Esophagus squamous epithelium (tissue), 5 donors: ENCODE measurements around the gene FBXO42. TPM values are rescaled to one million over a fixed set of nuclear protein-coding genes. Genes with fewer than 3 reads are reported as not detected.
A peak's percentile ranks its signal among the peaks of the same experiment; 100 is the strongest.

Experiments used
- DNase-seq: peaks from one replicate; lab custom pipeline; 2025; lab: John Stamatoyannopoulos, UW
- H3K27ac ChIP-seq, 4 donors: fragments of 200-600 bp; sonication (generic); one replicate each; pipeline ENCODE4 v1.5.1; 2016 to 2019; ENCODE audit warnings: mild to moderate bottlenecking in 1 of 4
- H3K27me3 ChIP-seq, 4 donors: fragments of 200-600 bp; sonication (generic); 1 replicate in 3 of 4; 2 replicates in 1 of 4; pipeline versions ENCODE4 v1.5.1 to v1.6.0; 2017 to 2021; ENCODE audit warnings: antibody characterized with exemption in 1 of 4
- H3K36me3 ChIP-seq, 3 donors: fragments of 200-600 bp; sonication (generic); one replicate each; pipeline ENCODE4 v1.5.1; 2016 to 2019
- H3K4me1 ChIP-seq, 3 donors: fragments of 200-600 bp; sonication (generic); one replicate each; pipeline ENCODE4 v1.5.1; 2017 to 2019
- H3K4me3 ChIP-seq, 4 donors: fragments of 200-600 bp; sonication (generic); 1 replicate in 3 of 4; 2 replicates in 1 of 4; pipeline ENCODE4 v1.5.1; 2016 to 2019; ENCODE audit warnings: mild to moderate bottlenecking in 2 of 4, moderate library complexity in 1 of 4
- H3K9me3 ChIP-seq, 3 donors: fragments of 200-600 bp; sonication (generic); one replicate each; pipeline ENCODE4 v1.5.1; 2016 to 2019
- CTCF ChIP-seq, 6 experiments: fragments of 450-650 bp in 4 of 6; fragments of 200-600 bp in 2 of 6; sonication (generic) in 2 of 6; IDR thresholded peaks; one replicate each; pipeline ENCODE4 v1.5.1; 2016 to 2019; ENCODE audit warnings: antibody characterized with exemption in 6 of 6, mild to moderate bottlenecking in 4 of 6, moderate library complexity in 4 of 6
- POLR2A ChIP-seq, 4 donors: fragments of 450-650 bp; IDR thresholded peaks; one replicate each; pipeline ENCODE4 v1.6.1; 2017; ENCODE audit warnings: antibody characterized with exemption in 4 of 4, mild to moderate bottlenecking in 4 of 4, moderate library complexity in 3 of 4
- WGBS, 2 donors: methylation state at CpG; one replicate each; pipeline ENCODE4 v1.1.5; 2018; 5-methylcytosine and 5-hydroxymethylcytosine counted together
- intact Hi-C: fragments of 100-400 bp; cut with DNase I; formaldehyde crosslinking; loops from one replicate; pipeline ENCODE4 v1.15.0; 2022
- total RNA-seq, 4 donors: library from RNA; depleted of rRNA; stranded (reverse); fragments of >200 nt; gene quantifications; one replicate each; pipeline ENCODE4 v1.1.0, GENCODE V29; 2016
- donor health status: DM: yes; HTN: yes; CAD: no.

FBXO42 gene
- total RNA-seq, 4 donors from 2014 or later, result 15.9 to 29.0 (median 20.2) TPM

DNA sequence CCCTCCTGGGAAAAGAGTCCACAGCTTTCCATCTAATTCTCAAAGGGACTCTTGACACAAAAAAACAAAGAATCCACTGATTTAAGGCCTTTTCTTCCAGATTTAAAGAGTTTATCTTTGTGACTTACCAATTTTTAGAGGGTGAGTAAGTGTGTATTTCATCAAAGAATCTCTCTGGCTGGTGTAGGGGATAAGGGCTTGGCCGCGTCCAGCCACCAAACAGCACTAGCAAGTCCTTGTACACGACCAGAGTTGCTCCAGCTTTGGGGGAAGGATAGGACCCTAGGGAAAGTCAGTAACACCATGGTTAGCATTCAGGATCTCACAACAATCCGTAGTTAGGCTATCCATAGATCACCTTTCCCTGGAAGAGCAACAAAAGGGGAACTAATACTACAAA, 95.8 kb downstream of the FBXO42 start:
- Histone ChIP-seq H3K36me3 (peaks cover 9 to 56% (median 12%) of the 10 kb centered on the region in 3 donors), H3K27ac (no peak overlapping the region), H3K27me3 (no peaks in the 10 kb centered on the region), H3K9me3 (no peaks in the 10 kb centered on the region), H3K4me3 (no peak overlapping the region), H3K4me1 (peaks cover 0 to 37% (median 3%) of the 10 kb centered on the region in 3 donors)
- WGBS, 2 donors, result 80 to 83% methylated on average over 4 of the region's 4 CpGs
- TF ChIP-seq POLR2A (IDR thresholded peaks at IDR 0.05), result no peak
- no peak for TF ChIP-seq CTCF (IDR thresholded peaks at IDR 0.05)
- intact Hi-C loops, result loop anchor here (10.0 kb wide), 1 partner anchor 98 kb away; the partner anchor contains the start of gene FBXO42
- no peak for DNase-seq

DNA sequence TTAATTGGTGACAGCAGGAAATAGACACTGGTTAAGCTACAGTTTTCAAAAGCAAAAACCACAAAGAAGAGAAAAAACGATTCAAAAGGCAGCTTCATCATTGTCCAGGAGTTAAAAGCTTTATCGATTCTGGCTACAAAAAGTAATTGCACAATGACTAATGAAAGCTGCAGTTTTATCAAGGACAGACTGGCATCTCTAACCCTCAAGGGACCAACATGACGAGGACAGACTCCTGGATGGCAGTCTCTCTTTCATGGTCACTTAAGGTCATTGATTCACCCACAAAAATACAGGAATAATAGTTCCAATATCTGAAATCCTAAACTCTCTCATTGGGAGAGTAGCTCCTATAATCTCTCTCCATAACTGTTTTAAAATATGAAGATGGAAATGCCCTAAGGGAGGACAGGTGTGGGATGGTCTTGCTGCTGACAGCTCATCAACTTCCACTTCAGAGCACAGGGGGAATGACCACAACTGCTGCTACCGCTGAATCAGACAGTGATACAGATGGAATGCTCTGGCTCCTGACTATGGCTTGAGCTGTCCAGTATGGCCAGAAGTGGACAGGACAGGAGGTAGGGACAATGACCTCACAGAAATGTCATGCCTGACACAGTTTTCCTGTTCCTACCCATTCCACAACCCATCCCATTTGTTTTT, 97.9 kb downstream of the FBXO42 start:
- Histone ChIP-seq H3K4me3 (no peak overlapping the region), H3K36me3 (peaks cover 9 to 68% (median 18%) of the 10 kb centered on the region in 3 donors), H3K9me3 (no peaks in the 10 kb centered on the region), H3K27me3 (no peaks in the 10 kb centered on the region), H3K4me1 (peaks cover 2 to 47% (median 21%) of the 10 kb centered on the region in 3 donors), H3K27ac (peak overlapping the region in 3 of 4 donors; percentile 19 to 91 (median 86))
- TF ChIP-seq POLR2A (IDR thresholded peaks at IDR 0.05) (no peak), CTCF (IDR thresholded peaks at IDR 0.05) (no peak)
- 61 to 69% methylated on average over 4 of the region's 4 CpGs for WGBS, 2 donors
- intact Hi-C loops, result loop anchor here (10.0 kb wide), 1 partner anchor 100 kb away; the partner anchor contains the start of gene FBXO42
- no peak for DNase-seq

GRCh38 chr1:16253332-16253922, 98.9 kb downstream of the FBXO42 start:
- no peaks in the 10 kb centered on the region for H3K9me3 ChIP-seq
- TF ChIP-seq POLR2A (IDR thresholded peaks at IDR 0.05), result no peak
- TF ChIP-seq CTCF (IDR thresholded peaks at IDR 0.05), result no peak
- peaks cover 11 to 57% (median 30%) of the 10 kb centered on the region in 3 donors for H3K4me1 ChIP-seq
- no peaks in the 10 kb centered on the region for H3K27me3 ChIP-seq
- H3K36me3 ChIP-seq, result peaks cover 9 to 63% (median 18%) of the 10 kb centered on the region in 3 donors
- 72 to 78% methylated on average over 5 of the region's 5 CpGs for WGBS, 2 donors
- intact Hi-C loops, result loop anchor here (10.0 kb wide), 1 partner anchor 101 kb away; the partner anchor contains the start of gene FBXO42
- no peak overlapping the region for H3K4me3 ChIP-seq
- DNase-seq, result no peak
- peak overlapping the region; percentile 22 to 91 (median 58) for H3K27ac ChIP-seq

GRCh38 chr1:16252912-16253311, 99.4 kb downstream of the FBXO42 start:
- intact Hi-C loops, result loop anchor here (10.0 kb wide), 1 partner anchor 102 kb away; the partner anchor contains the start of gene FBXO42
- no peak for TF ChIP-seq POLR2A (IDR thresholded peaks at IDR 0.05)

GRCh38 chr1:16251381-16251780, 100.9 kb downstream of the FBXO42 start:
- peak overlapping the region; percentile 69 to 95 (median 88) for H3K27ac ChIP-seq
- H3K4me1 ChIP-seq, result peaks cover 21 to 78% (median 51%) of the 10 kb centered on the region in 3 donors
- H3K4me3 ChIP-seq, result no peak overlapping the region
- DNase-seq, result no peak
- WGBS, 2 donors, result 94% methylated on average over 9 of the region's 10 CpGs; no CpG with 5 or more reads in 1 of the 2 donors
- no peak for TF ChIP-seq POLR2A (IDR thresholded peaks at IDR 0.05)
- no peak for TF ChIP-seq CTCF (IDR thresholded peaks at IDR 0.05)
- no peaks in the 10 kb centered on the region for H3K27me3 ChIP-seq
- peaks cover 15 to 71% (median 18%) of the 10 kb centered on the region in 3 donors for H3K36me3 ChIP-seq
- no peaks in the 10 kb centered on the region for H3K9me3 ChIP-seq
- intact Hi-C loops, result loop anchor here (10.0 kb wide), 1 partner anchor 103 kb away; the partner anchor contains the start of gene FBXO42

More at GRCh38 chr1:16252912-16253311, 99.4 kb downstream of the FBXO42 start:
- Histone ChIP-seq H3K4me1 (peaks cover 17 to 62% (median 35%) of the 10 kb centered on the region in 3 donors), H3K27me3 (no peaks in the 10 kb centered on the region), H3K9me3 (no peaks in the 10 kb centered on the region), H3K4me3 (no peak overlapping the region), H3K27ac (peak overlapping the region in 3 of 4 donors; percentile 29 to 91 (median 86)), H3K36me3 (peaks cover 9 to 63% (median 18%) of the 10 kb centered on the region in 3 donors)
- no peak for DNase-seq
- WGBS, 2 donors, result 82 to 87% methylated on average over 2 of the region's 2 CpGs
